H9 (cell line): ENCODE data around the gene NELFCD. TPM values are rescaled to one million over a fixed set of nuclear protein-coding genes. Genes with fewer than 3 reads are reported as not detected.
A peak's percentile ranks its signal among the peaks of the same experiment; 100 is the strongest.
"Not testable (repeated sequence)": the region's sequence is repeated elsewhere in the genome, so short reads cannot be mapped to it uniquely, and the experiment has no call there.

Experiments
- DNase-seq: peaks from one replicate; pipeline ENCODE4 v3.0.0-alpha.2; 2017
- H2AFZ ChIP-seq: one replicate; pipeline ENCODE4 v1.6.1; 2013; ENCODE audit warnings: mild to moderate bottlenecking, low read length, control low read depth, moderate library complexity
- H2AK5ac ChIP-seq: 2 replicates; pipeline ENCODE4 v1.6.1; 2013; ENCODE audit warnings: low read length, control low read depth, mixed read lengths; ENCODE audit not compliant: insufficient read length
- H2BK120ac ChIP-seq: one replicate; pipeline ENCODE4 v1.6.1; 2013; ENCODE audit warnings: low read depth, mild to moderate bottlenecking, low read length, control low read depth, inconsistent platforms; ENCODE audit not compliant: poor library complexity, severe bottlenecking
- H2BK12ac ChIP-seq: 2 replicates; pipeline ENCODE4 v1.6.1; 2013; ENCODE audit warnings: low read length, control low read depth, mixed read lengths, low read depth; ENCODE audit not compliant: insufficient read length
- H2BK15ac ChIP-seq: 2 replicates; pipeline ENCODE4 v1.6.1; 2013; ENCODE audit warnings: low read depth, low read length, control low read depth
- H2BK20ac ChIP-seq: one replicate; pipeline ENCODE4 v1.6.1; 2013; ENCODE audit warnings: low read depth, mild to moderate bottlenecking, low read length, control low read depth, inconsistent platforms; ENCODE audit not compliant: poor library complexity, severe bottlenecking
- H2BK5ac ChIP-seq: 2 replicates; pipeline ENCODE4 v1.6.1; 2013; ENCODE audit warnings: low read length, control low read depth, mixed read lengths; ENCODE audit not compliant: insufficient read length
- H3K14ac ChIP-seq: 2 replicates; pipeline ENCODE4 v1.6.1; 2013; ENCODE audit warnings: low read length, control low read depth; ENCODE audit not compliant: insufficient read depth
- H3K18ac ChIP-seq: 2 replicates; pipeline ENCODE4 v1.6.1; 2013; ENCODE audit warnings: low read depth, mild to moderate bottlenecking, mixed read lengths, low read length, control low read depth; ENCODE audit not compliant: insufficient read length
- H3K23ac ChIP-seq: 2 replicates; pipeline ENCODE4 v1.6.1; 2013; ENCODE audit warnings: low read length, control low read depth, mixed read lengths, low read depth; ENCODE audit not compliant: insufficient read length
- H3K23me2 ChIP-seq: 2 replicates; pipeline ENCODE4 v1.6.1; 2013; ENCODE audit warnings: low read depth, mild to moderate bottlenecking, mixed read lengths, low read length, control low read depth; ENCODE audit not compliant: insufficient read length, poor library complexity, severe bottlenecking
- H3K27ac ChIP-seq: 2 replicates; pipeline ENCODE4 v1.5.1; 2013; ENCODE audit warnings: low read length, control low read depth, mixed read lengths, low read depth; ENCODE audit not compliant: insufficient read length
- H3K27me3 ChIP-seq: 2 replicates; pipeline ENCODE4 v1.6.1; 2013; ENCODE audit warnings: low read length, control low read depth, inconsistent platforms; ENCODE audit not compliant: insufficient read depth
- H3K4ac ChIP-seq: 2 replicates; pipeline ENCODE4 v1.6.1; 2013; ENCODE audit warnings: low read depth, mild to moderate bottlenecking, control low read depth, inconsistent platforms, low read length, moderate library complexity
- H3K4me1 ChIP-seq: 2 replicates; pipeline ENCODE4 v1.6.1; 2013; ENCODE audit warnings: low read length, control low read depth, inconsistent platforms; ENCODE audit not compliant: insufficient read depth
- H3K4me2 ChIP-seq: 2 replicates; pipeline ENCODE4 v1.6.1; 2013; ENCODE audit warnings: low read length, control low read depth, mixed read lengths; ENCODE audit not compliant: insufficient read length, insufficient read depth
- H3K56ac ChIP-seq: 2 replicates; pipeline ENCODE4 v1.6.1; 2013; ENCODE audit warnings: low read depth, mild to moderate bottlenecking, mixed read lengths, low read length, control low read depth; ENCODE audit not compliant: insufficient read length
- H3K79me1 ChIP-seq: 2 replicates; pipeline ENCODE4 v1.6.1; 2013; ENCODE audit warnings: low read depth, mild to moderate bottlenecking, moderate library complexity, low read length, control low read depth, inconsistent platforms; ENCODE audit not compliant: insufficient read depth, poor library complexity, severe bottlenecking
- H3K79me2 ChIP-seq: 2 replicates; pipeline ENCODE4 v1.6.1; 2013; ENCODE audit warnings: low read length, control low read depth, inconsistent platforms; ENCODE audit not compliant: insufficient read depth
- H3K9ac ChIP-seq: 2 replicates; pipeline ENCODE4 v1.6.1; 2013; ENCODE audit warnings: low read length, control low read depth, mixed read lengths; ENCODE audit not compliant: insufficient read length; ENCODE audit errors: extremely low read depth
- H3K9me3 ChIP-seq: one replicate; pipeline ENCODE4 v1.6.1; 2013; ENCODE audit warnings: low read depth, low read length, inconsistent platforms; ENCODE audit not compliant: control insufficient read depth
- H3T11ph ChIP-seq: one replicate; pipeline ENCODE4 v1.6.1; 2013; ENCODE audit warnings: mild to moderate bottlenecking, low read length, control low read depth, inconsistent platforms
- H4K20me1 ChIP-seq: one replicate; pipeline ENCODE4 v1.6.1; 2013; ENCODE audit not compliant: control insufficient read depth, insufficient read length, insufficient read depth
- H4K5ac ChIP-seq: 2 replicates; pipeline ENCODE4 v1.6.1; 2013; ENCODE audit warnings: low read depth, mild to moderate bottlenecking, mixed read lengths, low read length, control low read depth; ENCODE audit not compliant: insufficient read length
- H4K8ac ChIP-seq: replicated peaks from 2 replicates; pipeline ENCODE4 v1.6.1; 2013; ENCODE audit warnings: low read length, control low read depth, mixed read lengths, low read depth; ENCODE audit not compliant: insufficient read length
- H4K91ac ChIP-seq: 2 replicates; pipeline ENCODE4 v1.6.1; 2013; ENCODE audit warnings: low read depth, mild to moderate bottlenecking, moderate library complexity, mixed read lengths, low read length, control low read depth; ENCODE audit not compliant: insufficient read length
- H3K27ac Mint-ChIP-seq, 3 experiments: 2 replicates in 2 of 3; 3 replicates in 1 of 3; pipeline ENCODE4 v1.8.0; 2020 to 2021; ENCODE audit warnings: mixed read lengths in 3 of 3, mild to moderate bottlenecking in 1 of 3, moderate library complexity in 1 of 3
- H3K27me3 Mint-ChIP-seq: 2 replicates; pipeline ENCODE4 v1.8.0; 2021; ENCODE audit warnings: low read depth, mild to moderate bottlenecking, moderate library complexity, mixed read lengths
- H3K36me3 Mint-ChIP-seq, 3 experiments: 2 replicates in 2 of 3; 3 replicates in 1 of 3; pipeline ENCODE4 v1.8.0; 2020 to 2021; ENCODE audit warnings: low read depth in 3 of 3, mixed read lengths in 3 of 3; ENCODE audit not compliant: insufficient read depth in 1 of 3
- H3K4me1 Mint-ChIP-seq, 2 experiments: 2 replicates each; pipeline ENCODE4 v1.8.0; 2020; ENCODE audit warnings: mixed read lengths in 2 of 2
- H3K4me3 Mint-ChIP-seq, 2 experiments: 2 replicates in 1 of 2; 3 replicates in 1 of 2; pipeline ENCODE4 v1.8.0; 2020 to 2021; ENCODE audit warnings: mild to moderate bottlenecking in 2 of 2, mixed read lengths in 2 of 2, moderate library complexity in 1 of 2
- H3K9me3 Mint-ChIP-seq, 2 experiments: 2 replicates in 1 of 2; 3 replicates in 1 of 2; pipeline ENCODE4 v1.8.0; 2020; ENCODE audit warnings: mild to moderate bottlenecking in 2 of 2, mixed read lengths in 2 of 2, moderate library complexity in 1 of 2
- WGBS: extraction: QIAGEN DNeasy Blood & Tissue Kit; methylation state at CpG from one replicate; pipeline ENCODE4 v1.1.7; 2013; ENCODE audit warnings: missing lambda C conversion rate, low lambda C conversion rate, mixed read lengths; ENCODE audit not compliant: insufficient read length; ENCODE audit errors: extremely low coverage; 5-methylcytosine and 5-hydroxymethylcytosine counted together
- total RNA-seq: library from RNA; stranded (reverse); gene quantifications from 2 replicates; pipeline ENCODE4 v1.2.1, GENCODE V29; 2021
- TF ChIP-seq, protein P1 (sequence below): fragments of 200-600 bp; sonication (generic); conservative IDR thresholded peaks from 3 replicates; pipeline ENCODE4 v1.8.0; 2021; ENCODE audit warnings: antibody characterized with exemption, mild to moderate bottlenecking

The NELFCD gene
- total RNA-seq, 1 experiment from 2014 or later: 57.8 TPM

GRCh38 chr20:59010995-59011873 is 30.2 kb downstream of the NELFCD start:
- Histone ChIP-seq H3K27me3 (no peaks in the 10 kb centered on the region), H3K9me3 (no peaks in the 10 kb centered on the region), H2AK5ac (no peak overlapping the region), H3K23me2 (peaks cover 3% of the 10 kb centered on the region), H4K8ac (no peak overlapping the region), H3K4ac (no peak overlapping the region), H3T11ph (no peak overlapping the region), H3K18ac (no peak overlapping the region), H3K79me2 (no peaks in the 10 kb centered on the region), H2BK15ac (no peak overlapping the region), H3K14ac (no peak overlapping the region), H3K4me1 (peaks cover 7% of the 10 kb centered on the region; the same call in 1 of the 2 replicates), H3K23ac (no peak overlapping the region), H2BK20ac (no peak overlapping the region), H3K56ac (no peak overlapping the region), H4K20me1 (no peaks in the 10 kb centered on the region), H3K79me1 (no peaks in the 10 kb centered on the region), H3K9ac (no peak overlapping the region), H2BK5ac (no peak overlapping the region), H4K5ac (no peak overlapping the region), H4K91ac (no peak overlapping the region), H3K27ac (no peak overlapping the region), H2BK12ac (no peak overlapping the region), H2AFZ (no peak overlapping the region), H3K4me2 (no peak overlapping the region), H2BK120ac (no peak overlapping the region)
- Mint-ChIP-seq H3K4me1 (peaks cover 14 to 17% of the 10 kb centered on the region in 2 experiments), H3K4me3 (no peak overlapping the region), H3K27ac (peak overlapping the region in 1 of 3 experiments; percentile 42; a peak in 1 of 7 replicates), H3K9me3 (no peaks in the 10 kb centered on the region), H3K36me3 (no peaks in the 10 kb centered on the region; a peak in 1 of 7 replicates), H3K27me3 (peaks cover 50% of the 10 kb centered on the region)
- DNase-seq: no peak
- no CpG with 5 or more reads among the region's 17 CpGs for WGBS
- TF ChIP-seq, protein P1, sequence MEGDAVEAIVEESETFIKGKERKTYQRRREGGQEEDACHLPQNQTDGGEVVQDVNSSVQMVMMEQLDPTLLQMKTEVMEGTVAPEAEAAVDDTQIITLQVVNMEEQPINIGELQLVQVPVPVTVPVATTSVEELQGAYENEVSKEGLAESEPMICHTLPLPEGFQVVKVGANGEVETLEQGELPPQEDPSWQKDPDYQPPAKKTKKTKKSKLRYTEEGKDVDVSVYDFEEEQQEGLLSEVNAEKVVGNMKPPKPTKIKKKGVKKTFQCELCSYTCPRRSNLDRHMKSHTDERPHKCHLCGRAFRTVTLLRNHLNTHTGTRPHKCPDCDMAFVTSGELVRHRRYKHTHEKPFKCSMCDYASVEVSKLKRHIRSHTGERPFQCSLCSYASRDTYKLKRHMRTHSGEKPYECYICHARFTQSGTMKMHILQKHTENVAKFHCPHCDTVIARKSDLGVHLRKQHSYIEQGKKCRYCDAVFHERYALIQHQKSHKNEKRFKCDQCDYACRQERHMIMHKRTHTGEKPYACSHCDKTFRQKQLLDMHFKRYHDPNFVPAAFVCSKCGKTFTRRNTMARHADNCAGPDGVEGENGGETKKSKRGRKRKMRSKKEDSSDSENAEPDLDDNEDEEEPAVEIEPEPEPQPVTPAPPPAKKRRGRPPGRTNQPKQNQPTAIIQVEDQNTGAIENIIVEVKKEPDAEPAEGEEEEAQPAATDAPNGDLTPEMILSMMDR: no peak

GRCh38 chr20:59011874-59012157 is 30.8 kb downstream of the NELFCD start:
- not testable (repeated sequence) for H2BK20ac ChIP-seq

More at GRCh38 chr20:59011874-59012157, 30.8 kb downstream of the NELFCD start:
- H3K36me3 Mint-ChIP-seq, H4K20me1 ChIP-seq, H4K5ac ChIP-seq, H4K8ac ChIP-seq, H2AFZ ChIP-seq, H3K23ac ChIP-seq, H2AK5ac ChIP-seq, H3K56ac ChIP-seq, H3K4me3 Mint-ChIP-seq, H2BK12ac ChIP-seq, H3K18ac ChIP-seq, H3K27ac Mint-ChIP-seq, H3K4ac ChIP-seq, H3K9ac ChIP-seq, H2BK5ac ChIP-seq, H3K79me1 ChIP-seq, H3K27ac ChIP-seq, DNase-seq, H3K14ac ChIP-seq, H3K27me3 ChIP-seq, H3K79me2 ChIP-seq, H3K23me2 ChIP-seq, H3K9me3 ChIP-seq, H3K4me2 ChIP-seq, H3T11ph ChIP-seq, H3K4me1 ChIP-seq, H2BK120ac ChIP-seq, H3K9me3 Mint-ChIP-seq, H4K91ac ChIP-seq, H2BK15ac ChIP-seq: not testable (repeated sequence)
- Mint-ChIP-seq H3K4me1 (peaks cover 16 to 21% of the 10 kb centered on the region in 2 experiments; a peak in 3 of 4 replicates), H3K27me3 (peaks cover 51% of the 10 kb centered on the region)
- no CpG with 5 or more reads among the region's 3 CpGs for WGBS
